GM19438 (cell line): ENCODE measurements around the gene BTBD19.
A peak's percentile ranks its signal among the peaks of the same experiment; 100 is the strongest.
"Not testable (repeated sequence)": the region's sequence is repeated elsewhere in the genome, so short reads cannot be mapped to it uniquely, and the experiment has no call there.

Experiments
- ATAC-seq: cut with Tn5 transposase; IDR thresholded peaks from one replicate; pipeline ENCODE4 v1.9.1; 2021; ENCODE audit warnings: low read depth; ENCODE audit not compliant: unreplicated experiment

BTBD19 gene

GRCh38 chr1:44827197-44828002, 19.1 kb downstream of the BTBD19 start:
- no peak for ATAC-seq

- ATAC-seq: no peak
Measured at GRCh38 chr1:44828003-44828651, 19.8 kb downstream of the BTBD19 start.

- ATAC-seq: no peak
Measured at GRCh38 chr1:44828841-44829440, 20.6 kb downstream of the BTBD19 start.

- ATAC-seq: no peak
Measured at GRCh38 chr1:44829506-44830384, 21.4 kb downstream of the BTBD19 start.

GRCh38 chr1:44830900-44831304, 22.6 kb downstream of the BTBD19 start:
- no peak for ATAC-seq

GRCh38 chr1:44831516-44831915, 23.2 kb downstream of the BTBD19 start:
- ATAC-seq: no peak

GRCh38 chr1:44832056-44832705, 23.9 kb downstream of the BTBD19 start:
- ATAC-seq: no peak

- ATAC-seq: no peak
Measured at GRCh38 chr1:44834328-44834727, 26.0 kb downstream of the BTBD19 start.

- ATAC-seq: peak; percentile 68
Measured at GRCh38 chr1:44835738-44836675, 27.7 kb downstream of the BTBD19 start.

- not testable (repeated sequence) for ATAC-seq
Measured at GRCh38 chr1:44838294-44838693, 30.0 kb downstream of the BTBD19 start.

- ATAC-seq: no peak
Measured at GRCh38 chr1:44839576-44839975, 31.3 kb downstream of the BTBD19 start.

GRCh38 chr1:44842486-44842861, 34.2 kb downstream of the BTBD19 start:
- no peak for ATAC-seq

- ATAC-seq: no peak
Measured at GRCh38 chr1:44842862-44843655, 34.7 kb downstream of the BTBD19 start, which contains the start of gene PTCH2. Gene PTCH2 (minus strand): TSS chr1:44843253. CDS start chr1:44842932, 321 bp downstream.

- ATAC-seq: no peak
Measured at GRCh38 chr1:44846985-44847384, 38.7 kb downstream of the BTBD19 start.

GRCh38 chr1:44847845-44848244, 39.5 kb downstream of the BTBD19 start:
- no peak for ATAC-seq

- no peak for ATAC-seq
Measured at GRCh38 chr1:44848456-44849181, 40.3 kb downstream of the BTBD19 start.

GRCh38 chr1:44849575-44850132, 41.3 kb downstream of the BTBD19 start:
- ATAC-seq: no peak
